ENCODE results near the gene RAPH1. TPM values are rescaled to one million over a fixed set of nuclear protein-coding genes. Genes with fewer than 3 reads are reported as not detected.
"Not testable (repeated sequence)": the region's sequence is repeated elsewhere in the genome, so short reads cannot be mapped to it uniquely, and the experiment has no call there.

The RAPH1 gene
- total RNA-seq, 1 donor: 0.27 TPM

DNA sequence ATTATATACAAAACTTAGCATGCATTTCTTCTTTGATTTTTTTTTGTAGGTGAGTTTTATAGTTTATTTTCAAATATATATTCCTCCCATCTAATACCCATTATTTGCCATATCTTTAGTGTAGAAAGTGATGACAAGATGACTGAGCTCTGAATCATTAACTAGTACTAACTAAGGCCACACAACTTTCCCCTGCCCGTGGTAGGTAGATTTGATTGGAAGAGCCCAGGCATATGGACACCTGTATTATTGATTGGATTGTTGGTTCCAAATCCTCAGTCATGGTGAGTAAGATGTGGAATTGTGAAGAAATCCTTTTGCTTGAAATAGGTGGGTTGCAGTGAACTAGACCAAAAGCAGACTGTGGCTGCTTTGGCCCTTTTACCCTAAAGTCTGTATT is 152.1 kb downstream of the RAPH1 start:
- DNase-seq (ENCODE audit: low read depth in 2 of 3, low spot score in 2 of 3): no peak

DNA sequence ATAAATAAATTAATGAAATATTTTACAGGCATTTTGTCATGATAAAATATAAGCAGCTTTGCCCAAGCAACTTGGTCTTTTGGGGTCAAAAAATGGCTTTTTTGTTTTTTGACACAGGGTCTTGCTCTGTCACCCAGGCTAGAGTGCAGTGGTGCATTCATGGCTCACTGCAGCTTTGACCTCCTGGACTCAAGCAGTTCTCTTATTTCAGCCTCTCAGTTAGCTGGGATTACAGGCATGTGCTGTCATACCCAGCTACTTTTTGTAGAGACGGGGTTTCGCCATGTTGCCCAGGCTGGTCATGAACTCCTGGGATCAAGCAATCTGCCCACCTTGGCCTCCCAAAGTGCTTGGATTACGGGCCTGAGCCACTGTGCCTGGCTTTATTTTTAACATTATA is 155.9 kb downstream of the RAPH1 start:
- DNase-seq (ENCODE audit: low read depth in 2 of 3, low spot score in 2 of 3): no peak

DNA sequence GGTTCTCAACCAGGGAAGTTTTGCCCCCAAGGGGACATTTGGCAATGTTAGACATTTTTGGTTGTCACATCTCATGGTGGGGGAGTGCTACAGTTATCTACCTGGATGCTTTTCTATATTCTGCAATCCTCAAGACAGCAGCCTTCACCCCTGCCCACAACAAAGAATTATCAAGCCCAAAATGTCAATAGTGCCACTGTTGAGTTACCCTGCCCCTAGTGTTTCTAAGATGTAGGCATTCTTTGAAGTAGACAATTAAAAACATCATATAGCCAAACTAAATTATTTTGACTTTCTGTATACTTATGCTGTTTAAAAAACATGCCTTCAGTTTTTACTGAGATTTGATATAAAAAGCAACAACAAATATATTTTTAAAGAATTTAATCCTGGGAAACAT is 158.9 kb downstream of the RAPH1 start:
- no peak for DNase-seq (ENCODE audit: low read depth in 2 of 3, low spot score in 2 of 3)

DNA sequence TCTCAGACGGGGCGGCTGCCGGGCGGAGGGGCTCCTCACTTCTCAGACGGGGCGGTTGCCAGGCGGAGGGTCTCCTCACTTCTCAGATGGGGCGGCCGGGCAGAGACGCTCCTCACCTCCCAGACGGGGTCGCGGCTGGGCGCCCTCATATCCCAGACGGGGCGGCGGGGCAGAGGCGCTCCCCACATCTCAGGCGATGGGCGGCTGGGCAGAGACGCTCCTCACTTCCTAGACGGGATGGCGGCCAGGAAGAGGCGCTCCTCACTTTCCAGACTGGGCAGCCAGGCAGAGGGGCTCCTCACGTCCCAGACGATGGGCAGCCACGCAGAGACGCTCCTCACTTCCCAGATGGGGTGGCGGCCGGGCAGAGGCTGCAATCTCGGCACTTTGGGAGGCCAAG is 162.4 kb downstream of the RAPH1 start:
- not testable (repeated sequence) for DNase-seq (ENCODE audit: low read depth in 2 of 3, low spot score in 2 of 3)

DNA sequence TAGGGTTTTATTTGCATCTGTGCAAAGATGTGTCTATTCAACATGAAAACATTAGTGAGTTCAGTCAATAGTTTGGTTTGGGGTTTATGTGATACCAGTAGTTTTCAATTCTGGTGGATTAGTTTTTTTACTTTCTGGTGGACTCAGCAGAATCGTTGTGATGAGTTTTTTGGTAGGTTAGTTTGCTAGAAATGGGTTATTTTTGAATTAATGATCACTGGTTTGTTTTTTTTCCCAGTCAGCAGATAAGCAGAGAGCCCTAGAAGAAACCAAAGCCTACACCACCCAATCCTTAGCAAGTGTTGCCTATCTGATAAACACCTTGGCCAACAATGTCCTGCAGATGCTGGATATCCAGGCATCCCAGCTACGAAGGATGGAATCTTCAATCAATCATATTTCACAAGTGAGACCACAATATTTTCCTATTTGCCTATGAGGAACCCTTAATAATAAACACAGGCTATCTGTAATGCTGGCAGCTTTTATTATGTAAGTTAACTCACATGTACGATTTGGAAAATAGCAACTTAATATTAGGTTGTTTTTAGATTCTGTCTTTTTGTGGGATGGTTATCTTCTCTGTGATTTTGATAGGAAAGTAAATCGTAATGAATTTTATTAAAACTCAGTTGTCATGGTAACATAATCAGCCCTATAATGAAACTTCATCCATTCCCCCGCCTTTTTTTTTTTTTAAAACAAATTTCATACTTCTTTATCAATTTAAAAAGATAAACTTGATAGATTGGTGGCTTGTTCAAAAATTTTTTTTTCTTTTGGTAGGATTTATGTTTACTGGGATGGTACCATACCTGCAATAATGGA is 168.2 kb downstream of the RAPH1 start:
- DNase-seq (ENCODE audit: low read depth in 2 of 3, low spot score in 2 of 3): no peak

DNA sequence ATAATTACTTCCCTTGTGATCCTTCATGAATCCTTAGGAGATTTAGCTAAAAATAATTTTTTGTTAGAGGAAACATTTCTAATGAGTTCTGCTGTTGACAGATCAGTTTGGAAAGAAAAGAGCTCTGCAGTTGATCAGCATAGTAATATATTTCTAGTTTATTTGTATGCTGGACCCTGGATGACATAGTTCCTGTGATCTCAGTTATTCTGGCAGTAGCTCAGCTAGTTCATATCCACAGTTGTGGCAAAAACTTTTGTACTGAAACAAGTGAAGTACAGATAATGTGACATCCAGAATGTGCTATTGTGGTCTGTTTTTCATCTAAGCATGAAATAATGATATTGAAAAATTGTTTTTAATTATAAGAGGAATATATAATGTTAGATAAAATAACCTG is 173.2 kb downstream of the RAPH1 start:
- DNase-seq (ENCODE audit: low read depth in 2 of 3, low spot score in 2 of 3): no peak

DNA sequence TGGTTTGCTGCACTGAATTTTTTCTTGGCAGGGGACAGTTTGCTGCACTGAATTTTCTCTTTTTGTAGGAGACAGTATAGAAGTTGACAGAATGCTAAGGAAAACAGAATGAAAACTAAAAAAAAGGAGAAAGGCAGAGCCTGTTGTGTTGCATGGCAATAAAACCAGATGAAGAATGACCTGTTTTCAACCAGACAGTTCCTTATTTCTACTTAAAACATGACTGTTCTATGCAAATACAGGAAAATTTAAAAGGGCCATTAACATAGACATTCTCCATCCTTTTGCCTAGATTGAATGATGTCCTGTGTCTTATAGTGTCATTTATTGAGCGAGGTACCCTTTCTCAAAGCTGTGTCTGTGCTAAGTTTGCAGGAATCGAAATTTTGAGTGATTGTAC is 173.6 kb downstream of the RAPH1 start:
- peak in 1 of 3 donors; percentile 9 for DNase-seq (ENCODE audit: low read depth in 2 of 3, low spot score in 2 of 3)

DNA sequence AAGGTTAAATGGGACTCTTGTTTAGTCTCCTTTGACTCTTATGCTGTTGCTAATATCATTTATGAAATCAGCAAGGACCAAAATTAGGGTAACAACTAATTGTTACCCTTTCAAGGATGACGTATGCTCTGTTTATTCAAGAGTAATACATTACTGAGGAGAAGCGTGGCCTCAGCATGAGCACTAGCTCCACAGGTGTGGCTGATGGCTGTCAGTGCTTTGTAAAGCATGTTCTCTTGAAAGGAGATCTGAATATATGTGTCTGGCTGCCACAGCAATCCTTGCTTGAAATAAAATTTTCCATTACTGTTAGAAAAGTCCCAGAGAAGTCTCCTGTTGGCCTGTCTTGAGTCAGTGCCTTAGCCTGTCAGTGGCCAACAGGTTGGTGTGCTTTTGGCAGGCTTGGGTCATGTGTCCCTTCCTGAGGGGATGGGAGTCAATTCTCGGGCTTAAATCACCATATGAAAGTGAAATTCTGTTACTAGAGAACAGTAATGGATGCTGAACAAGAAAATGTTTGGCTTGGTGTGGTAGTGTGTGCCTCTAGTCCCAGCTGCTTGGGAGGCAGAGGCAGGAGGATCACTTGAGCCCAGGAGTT is 174.2 kb downstream of the RAPH1 start:
- DNase-seq (ENCODE audit: low read depth in 2 of 3, low spot score in 2 of 3): no peak

DNA sequence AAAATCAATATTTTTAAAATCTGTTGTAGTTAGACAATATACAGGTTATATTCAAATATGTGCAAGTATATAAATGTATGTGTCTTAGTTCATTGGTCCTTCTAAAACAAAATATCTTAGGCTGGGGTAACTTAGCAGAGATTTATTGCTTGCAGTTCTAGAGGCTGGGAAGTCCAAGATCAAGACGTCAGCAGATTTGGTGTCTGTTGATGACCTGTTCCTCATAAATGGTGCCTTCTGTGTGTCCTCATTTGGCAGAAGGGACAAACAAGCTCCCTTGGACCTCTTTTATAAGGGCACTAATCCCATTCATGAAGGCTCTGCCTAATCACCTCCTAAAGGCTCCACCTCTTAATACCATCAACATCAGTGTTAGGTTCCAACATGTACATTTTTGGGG is 175.7 kb downstream of the RAPH1 start:
- DNase-seq (ENCODE audit: low read depth in 2 of 3, low spot score in 2 of 3): no peak

DNA sequence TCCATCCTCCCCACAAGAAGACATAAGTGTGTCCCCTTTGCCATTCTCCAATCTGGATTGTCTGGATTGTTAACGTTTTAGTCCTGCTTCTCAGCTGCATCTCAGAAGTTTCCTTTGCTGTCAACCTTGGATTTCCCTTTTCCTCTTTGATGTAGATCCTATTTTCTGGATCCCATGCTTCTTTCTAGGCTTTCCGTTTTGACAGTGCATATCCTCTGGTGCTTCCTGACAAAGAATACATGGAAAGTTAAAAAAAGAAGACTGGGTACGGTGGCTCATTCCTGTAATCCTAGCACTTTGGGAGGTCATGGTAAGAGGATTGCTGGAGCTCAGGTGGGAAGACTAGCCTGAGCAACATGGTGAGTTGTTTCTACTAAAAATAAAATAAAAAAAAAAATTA is 180.1 kb downstream of the RAPH1 start:
- DNase-seq (ENCODE audit: low read depth in 2 of 3, low spot score in 2 of 3): no peak

DNA sequence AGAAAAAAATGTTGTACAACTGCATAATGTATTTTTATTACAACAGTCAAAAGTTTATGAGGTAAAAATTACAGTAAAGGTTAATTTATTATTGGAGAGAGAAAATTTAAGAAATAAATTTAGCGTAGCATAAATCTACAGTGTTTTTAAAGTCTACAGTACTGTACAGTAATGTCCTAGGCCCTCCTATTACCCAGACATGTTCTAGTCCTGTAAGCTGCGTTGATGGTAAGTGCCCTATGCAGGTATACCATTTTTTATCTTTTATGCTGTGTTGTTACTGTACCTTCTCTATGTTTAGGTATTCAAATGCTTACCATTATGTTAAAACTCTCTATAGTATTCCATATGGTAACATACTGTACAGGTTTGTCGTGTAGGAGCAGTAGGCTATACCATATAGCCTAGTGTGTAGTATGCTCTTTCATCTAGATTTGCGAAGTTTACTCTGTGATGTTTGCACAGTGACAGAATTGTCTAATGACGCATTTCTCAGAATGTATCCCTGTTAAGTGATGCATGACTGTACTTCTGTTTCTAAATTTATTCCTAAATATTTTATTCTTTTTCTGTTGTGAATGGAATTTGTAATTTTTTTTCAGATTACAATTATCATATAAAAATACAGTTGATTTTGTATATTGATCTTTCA is 182.4 kb downstream of the RAPH1 start:
- no peak for DNase-seq (ENCODE audit: low read depth in 2 of 3, low spot score in 2 of 3)

DNA sequence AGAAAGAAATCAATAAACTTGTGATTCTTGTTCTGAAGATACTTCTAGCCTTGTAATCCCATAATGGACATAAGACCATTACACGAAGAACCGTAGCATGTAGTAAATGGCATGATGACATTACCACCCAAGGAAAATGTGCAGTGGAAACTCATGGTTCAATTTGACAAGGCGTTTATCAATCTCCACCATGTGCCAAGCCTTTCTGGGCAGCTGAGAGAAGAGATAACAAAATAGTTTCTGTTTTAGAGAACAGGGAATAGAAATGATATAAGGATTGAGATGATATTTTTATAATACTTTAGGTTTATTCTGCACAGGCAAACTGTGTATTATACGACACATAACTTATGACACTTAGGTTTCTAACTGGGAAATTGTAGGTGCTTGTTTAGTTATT is 187.7 kb downstream of the RAPH1 start:
- peak in 2 of 3 donors; percentile 26 to 82 for DNase-seq (ENCODE audit: low read depth in 2 of 3, low spot score in 2 of 3)

DNA sequence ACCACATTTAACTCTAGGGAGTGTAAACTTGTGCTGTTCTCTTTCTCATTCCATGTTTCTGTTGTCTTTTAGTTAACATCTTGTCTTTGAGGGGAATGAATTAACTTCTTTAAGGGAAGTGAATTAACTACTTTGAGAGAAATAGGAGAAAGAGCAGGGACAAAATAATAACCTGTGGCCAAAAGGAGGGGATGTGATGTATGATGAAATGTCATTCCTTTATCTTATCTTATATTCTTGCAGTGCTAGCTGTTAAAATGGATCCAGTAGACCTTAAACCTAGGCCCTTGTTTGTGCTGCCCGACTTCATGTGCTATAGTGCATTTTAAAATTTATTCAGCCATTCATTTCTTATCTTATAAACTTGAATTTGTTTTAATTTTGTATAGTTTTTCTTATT is 188.5 kb downstream of the RAPH1 start:
- no peak for DNase-seq (ENCODE audit: low read depth in 2 of 3, low spot score in 2 of 3)

DNA sequence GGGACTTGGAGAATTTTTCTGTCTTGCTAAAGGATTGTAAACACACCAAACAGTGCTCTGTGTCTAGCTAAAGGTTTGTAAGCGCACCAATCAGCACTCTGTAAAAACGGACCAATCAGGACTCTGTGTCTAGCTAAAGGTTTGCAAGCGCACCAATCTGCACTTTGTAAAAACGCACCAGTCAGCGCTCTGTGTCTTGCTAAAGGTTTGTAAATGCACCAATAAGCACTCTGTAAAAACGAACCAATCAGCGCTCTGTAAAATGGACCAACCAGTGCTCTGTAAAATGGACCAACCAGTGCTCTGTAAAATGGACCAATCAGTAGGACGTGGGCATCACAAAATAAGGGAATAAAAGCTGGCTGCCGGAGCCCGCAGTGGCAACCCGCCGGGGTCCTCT is 190.4 kb downstream of the RAPH1 start:
- DNase-seq (ENCODE audit: low read depth in 2 of 3, low spot score in 2 of 3): no peak

Other genes starting within 250 kb of the RAPH1 start
- 43.4 TPM for gene ABI2, start 206.9 kb downstream of the RAPH1 start, total RNA-seq
- 0.27 TPM for gene CD28, start 171.3 kb upstream of the RAPH1 start, total RNA-seq

Measured in hematopoietic multipotent progenitor cell (in vitro differentiated cells).